Natural killer cell treated with Interleukin-12 subunit alpha and Interleukin-12 subunit beta and Interleukin-15 and Interleukin-18, amount 100 ng/mL, for 72 hours (primary cell): ENCODE results near the gene LSAMP. TPM values are rescaled to one million over a fixed set of nuclear protein-coding genes. Genes with fewer than 3 reads are reported as not detected.
"Not testable (repeated sequence)": the region's sequence is repeated elsewhere in the genome, so short reads cannot be mapped to it uniquely, and the experiment has no call there.

Experiments used
- ATAC-seq, 2 donors: fragments of 150-1000 bp; cut with Tn5 transposase in 1 of 2; sonication (Bioruptor Pico), chemical (Tn5 transposase) in 1 of 2; 2 replicates each; pipeline ENCODE4 v1.10.0; 2021
- DNase-seq: peaks from one replicate; pipeline ENCODE4 v3.0.0; 2022; ENCODE audit warnings: low spot score
- H3K27ac Mint-ChIP-seq, 2 donors: 1 replicate in 1 of 2; 2 replicates in 1 of 2; pipeline ENCODE4 v1.8.0; 2022; ENCODE audit warnings: mixed read lengths in 2 of 2, mild to moderate bottlenecking in 1 of 2, moderate library complexity in 1 of 2
- H3K27me3 Mint-ChIP-seq, 2 donors: 1 replicate in 1 of 2; 2 replicates in 1 of 2; pipeline ENCODE4 v1.8.0; 2022; ENCODE audit warnings: mixed read lengths in 2 of 2
- H3K36me3 Mint-ChIP-seq: one replicate; pipeline ENCODE4 v1.8.0; 2022; ENCODE audit warnings: mixed read lengths
- H3K4me1 Mint-ChIP-seq, 2 donors: 1 replicate in 1 of 2; 2 replicates in 1 of 2; pipeline ENCODE4 v1.8.0; 2022; ENCODE audit warnings: low read depth in 2 of 2, mixed read lengths in 2 of 2, mild to moderate bottlenecking in 1 of 2
- H3K4me3 Mint-ChIP-seq: one replicate; pipeline ENCODE4 v1.8.0; 2022; ENCODE audit warnings: mixed read lengths
- H3K9me3 Mint-ChIP-seq: 2 replicates; pipeline ENCODE4 v1.8.0; 2022; ENCODE audit warnings: mixed read lengths
- total RNA-seq, 2 donors: library from RNA; stranded (reverse); gene quantifications; one replicate each; pipeline ENCODE4 v1.2.3, GENCODE V29; 2022

LSAMP gene
- total RNA-seq, 2 donors from 2014 or later: not detected

DNA sequence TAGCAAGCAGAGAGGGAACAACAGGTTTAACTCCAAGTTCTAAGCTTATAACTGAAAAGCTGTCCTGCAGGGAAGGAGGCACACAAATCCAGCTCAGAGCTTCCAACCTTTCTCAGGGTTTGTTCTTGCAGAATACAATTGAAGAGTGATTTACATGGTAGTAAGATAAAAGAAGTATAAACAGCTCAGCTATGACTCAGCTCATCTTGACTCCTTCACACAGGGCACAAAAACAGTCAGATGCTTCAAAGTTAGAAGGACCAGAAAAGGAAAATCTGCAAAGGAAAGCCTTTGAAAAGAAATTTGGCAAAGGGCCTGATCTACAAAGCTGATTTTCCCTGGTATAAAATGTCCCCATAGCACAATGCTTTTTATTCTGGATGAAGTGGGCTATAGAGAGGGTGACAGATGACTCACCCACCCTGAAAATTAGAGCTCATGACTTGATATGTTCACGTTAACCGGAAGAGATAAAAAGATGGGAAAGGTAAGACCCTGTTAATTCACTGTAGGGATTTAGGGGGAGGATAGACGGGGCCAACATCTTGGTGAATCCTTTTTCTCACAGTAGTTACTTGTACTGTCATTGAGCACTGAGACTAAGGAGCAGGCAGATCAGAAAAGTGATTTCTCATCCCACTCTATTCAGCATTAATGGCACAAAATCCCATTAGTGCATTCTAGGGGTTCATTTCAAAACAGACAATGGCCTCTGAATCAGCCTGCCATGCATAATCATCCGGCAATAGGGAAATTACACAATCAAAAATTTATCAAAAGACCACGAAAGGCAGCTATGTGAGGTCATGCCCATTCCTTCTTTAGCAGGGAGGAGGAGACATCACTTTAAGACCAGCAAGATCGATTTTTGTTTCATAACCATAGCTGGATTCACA lies 678.5 kb downstream of the LSAMP start:
- Mint-ChIP-seq H3K36me3 (no peaks in the 10 kb centered on the region), H3K4me3 (no peak overlapping the region), H3K4me1 (no peaks in the 10 kb centered on the region), H3K27ac (no peak overlapping the region), H3K9me3 (no peaks in the 10 kb centered on the region), H3K27me3 (peaks cover 22 to 27% of the 10 kb centered on the region in 2 donors)
- DNase-seq (no peak), ATAC-seq (no peak)

- no peak for DNase-seq
- H3K36me3 Mint-ChIP-seq: no peaks in the 10 kb centered on the region
- no peaks in the 10 kb centered on the region for H3K4me1 Mint-ChIP-seq
- H3K9me3 Mint-ChIP-seq: no peaks in the 10 kb centered on the region
- no peak for ATAC-seq
- no peak overlapping the region for H3K27ac Mint-ChIP-seq
- no peak overlapping the region for H3K4me3 Mint-ChIP-seq
- peaks cover 10 to 26% of the 10 kb centered on the region in 2 donors for H3K27me3 Mint-ChIP-seq
Measured at GRCh38 chr3:115761927-115762305, 683.4 kb downstream of the LSAMP start.

DNA sequence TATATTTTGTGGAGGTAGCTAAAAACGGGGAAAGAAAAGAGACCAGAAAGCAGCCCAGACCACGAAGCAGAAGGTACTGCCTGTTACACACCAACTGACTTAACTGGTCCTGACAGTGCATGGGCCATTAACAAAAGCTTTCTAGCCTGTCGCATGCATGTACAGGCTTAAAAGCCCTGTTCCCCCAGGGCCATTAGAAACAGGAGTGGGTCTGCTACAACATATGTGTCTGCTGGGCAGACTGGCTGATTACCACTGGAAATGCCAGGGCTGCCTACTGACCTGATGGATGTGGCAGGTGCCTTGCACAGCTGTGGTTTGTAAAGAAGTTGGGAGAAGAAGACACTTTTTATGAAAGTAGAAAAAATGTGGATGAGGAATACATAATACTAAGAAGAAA lies 684.6 kb downstream of the LSAMP start:
- Mint-ChIP-seq H3K27ac (no peak overlapping the region), H3K4me1 (no peaks in the 10 kb centered on the region), H3K36me3 (no peaks in the 10 kb centered on the region), H3K4me3 (no peak overlapping the region), H3K9me3 (no peaks in the 10 kb centered on the region), H3K27me3 (peaks cover 3 to 18% of the 10 kb centered on the region in 2 donors)
- no peak for ATAC-seq
- DNase-seq: no peak

DNA sequence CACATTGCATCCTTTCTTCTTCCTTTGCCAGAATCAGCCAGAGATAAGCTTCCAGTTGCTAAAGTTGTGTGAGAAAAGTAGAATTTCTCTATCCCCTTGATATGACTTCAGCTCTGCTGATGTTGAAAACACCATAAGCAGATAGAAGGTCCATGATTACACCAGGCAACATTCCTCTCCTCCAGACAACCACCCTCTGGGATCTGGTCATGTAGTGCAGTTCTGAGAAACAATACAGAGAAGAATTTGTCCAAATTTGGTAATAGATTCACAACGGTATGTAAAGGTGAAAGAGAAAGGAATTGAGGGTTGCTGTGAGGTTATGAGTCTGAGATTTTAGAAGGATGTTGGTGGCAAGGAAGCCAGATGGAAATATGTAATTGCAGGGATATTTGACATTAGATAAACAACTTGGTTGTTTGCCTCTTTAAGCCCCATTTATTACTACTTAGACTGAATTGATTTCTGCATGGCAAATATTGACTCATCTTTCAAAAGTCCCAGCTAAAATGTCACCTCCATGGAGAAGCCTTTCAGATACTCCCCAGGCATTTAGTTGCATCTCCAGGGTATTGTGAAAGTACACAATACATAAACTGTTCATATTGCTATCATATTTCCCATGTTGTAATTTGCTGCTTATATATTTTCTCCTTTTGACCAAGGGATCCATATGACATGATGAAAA lies 687.1 kb downstream of the LSAMP start:
- Mint-ChIP-seq H3K27ac (no peak overlapping the region), H3K27me3 (peaks cover 15 to 31% of the 10 kb centered on the region in 2 donors), H3K36me3 (no peaks in the 10 kb centered on the region), H3K9me3 (peaks cover 3% of the 10 kb centered on the region), H3K4me1 (no peaks in the 10 kb centered on the region), H3K4me3 (no peak overlapping the region)
- ATAC-seq: no peak
- no peak for DNase-seq

GRCh38 chr3:115752978-115753377 lies 692.3 kb downstream of the LSAMP start:
- not testable (repeated sequence) for ATAC-seq, H3K27ac Mint-ChIP-seq, DNase-seq, H3K36me3 Mint-ChIP-seq, H3K9me3 Mint-ChIP-seq, H3K4me1 Mint-ChIP-seq, H3K4me3 Mint-ChIP-seq
- H3K27me3 Mint-ChIP-seq: peaks cover 17 to 32% of the 10 kb centered on the region in 2 donors
